C4-2B (cell line): ENCODE measurements around the gene LRRN2.

Source experiments
- ZFX ChIP-seq: fragments of 450-650 bp; IDR thresholded peaks from 2 replicates; pipeline ENCODE4 v1.6.1; 2017
- TF ChIP-seq, protein P1 (sequence below): fragments of 450-650 bp; conservative IDR thresholded peaks from 2 replicates; pipeline ENCODE4 v1.5.1; 2017; ENCODE audit warnings: mild to moderate bottlenecking

DNA sequence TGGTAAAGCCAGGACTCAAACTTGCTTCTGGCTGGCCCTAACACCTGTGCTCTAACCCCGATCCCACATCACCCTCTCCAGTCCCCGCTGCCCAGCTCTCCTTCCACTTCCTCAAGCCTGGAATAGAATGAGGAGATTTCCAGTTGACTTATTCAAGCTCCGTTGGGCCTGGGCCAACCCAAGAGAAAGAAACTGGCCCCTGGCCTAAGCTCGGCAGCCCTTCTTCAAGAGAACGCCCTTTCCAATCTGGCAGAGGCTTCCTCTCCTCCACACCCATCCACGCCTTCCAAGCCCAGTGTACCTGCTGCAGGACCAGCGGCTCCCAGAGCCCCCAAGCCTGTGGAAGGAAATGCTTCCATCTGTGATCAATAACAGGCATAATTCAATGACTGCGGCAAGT is 51.9 kb downstream of the LRRN2 start:
- TF ChIP-seq, protein P1, sequence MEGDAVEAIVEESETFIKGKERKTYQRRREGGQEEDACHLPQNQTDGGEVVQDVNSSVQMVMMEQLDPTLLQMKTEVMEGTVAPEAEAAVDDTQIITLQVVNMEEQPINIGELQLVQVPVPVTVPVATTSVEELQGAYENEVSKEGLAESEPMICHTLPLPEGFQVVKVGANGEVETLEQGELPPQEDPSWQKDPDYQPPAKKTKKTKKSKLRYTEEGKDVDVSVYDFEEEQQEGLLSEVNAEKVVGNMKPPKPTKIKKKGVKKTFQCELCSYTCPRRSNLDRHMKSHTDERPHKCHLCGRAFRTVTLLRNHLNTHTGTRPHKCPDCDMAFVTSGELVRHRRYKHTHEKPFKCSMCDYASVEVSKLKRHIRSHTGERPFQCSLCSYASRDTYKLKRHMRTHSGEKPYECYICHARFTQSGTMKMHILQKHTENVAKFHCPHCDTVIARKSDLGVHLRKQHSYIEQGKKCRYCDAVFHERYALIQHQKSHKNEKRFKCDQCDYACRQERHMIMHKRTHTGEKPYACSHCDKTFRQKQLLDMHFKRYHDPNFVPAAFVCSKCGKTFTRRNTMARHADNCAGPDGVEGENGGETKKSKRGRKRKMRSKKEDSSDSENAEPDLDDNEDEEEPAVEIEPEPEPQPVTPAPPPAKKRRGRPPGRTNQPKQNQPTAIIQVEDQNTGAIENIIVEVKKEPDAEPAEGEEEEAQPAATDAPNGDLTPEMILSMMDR = no peak
- no peak for TF ChIP-seq ZFX
